ENCODE measurements around the gene MEX3C.

DNA sequence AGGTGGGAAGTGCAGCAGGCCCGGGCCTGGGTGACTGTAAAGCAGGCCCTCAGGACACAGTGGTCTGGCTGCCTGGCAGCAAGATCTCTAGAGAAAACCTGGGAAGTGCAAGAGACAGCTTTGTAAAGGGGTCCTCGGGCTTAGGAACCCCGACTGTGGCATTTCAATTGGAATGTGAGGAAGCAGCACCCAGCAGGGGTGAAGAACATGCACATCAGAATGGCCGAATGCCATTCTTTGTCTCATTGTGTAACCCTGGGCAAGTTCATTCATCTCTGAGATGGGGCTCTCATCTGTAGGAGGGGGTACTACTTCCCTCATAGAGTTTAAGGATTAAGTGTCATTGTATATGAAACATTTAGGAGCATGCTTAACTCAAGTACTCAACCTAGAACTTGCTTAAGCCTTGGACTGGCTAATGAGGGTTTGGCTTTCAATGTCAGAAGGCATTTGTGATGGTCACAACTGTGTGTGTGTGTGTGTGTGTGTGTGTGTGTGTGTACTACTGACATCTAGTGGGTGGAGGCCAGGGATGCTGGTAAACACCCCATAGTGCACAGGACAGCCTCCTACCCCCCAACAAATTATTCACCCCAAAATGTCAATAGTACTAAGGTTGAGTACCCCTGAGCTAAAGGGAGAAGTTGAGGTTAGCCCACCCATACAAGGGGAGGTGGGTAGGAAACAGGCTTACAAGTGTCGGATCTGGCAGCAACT, 29.3 kb downstream of the MEX3C start:
- TF ChIP-seq, protein P1, sequence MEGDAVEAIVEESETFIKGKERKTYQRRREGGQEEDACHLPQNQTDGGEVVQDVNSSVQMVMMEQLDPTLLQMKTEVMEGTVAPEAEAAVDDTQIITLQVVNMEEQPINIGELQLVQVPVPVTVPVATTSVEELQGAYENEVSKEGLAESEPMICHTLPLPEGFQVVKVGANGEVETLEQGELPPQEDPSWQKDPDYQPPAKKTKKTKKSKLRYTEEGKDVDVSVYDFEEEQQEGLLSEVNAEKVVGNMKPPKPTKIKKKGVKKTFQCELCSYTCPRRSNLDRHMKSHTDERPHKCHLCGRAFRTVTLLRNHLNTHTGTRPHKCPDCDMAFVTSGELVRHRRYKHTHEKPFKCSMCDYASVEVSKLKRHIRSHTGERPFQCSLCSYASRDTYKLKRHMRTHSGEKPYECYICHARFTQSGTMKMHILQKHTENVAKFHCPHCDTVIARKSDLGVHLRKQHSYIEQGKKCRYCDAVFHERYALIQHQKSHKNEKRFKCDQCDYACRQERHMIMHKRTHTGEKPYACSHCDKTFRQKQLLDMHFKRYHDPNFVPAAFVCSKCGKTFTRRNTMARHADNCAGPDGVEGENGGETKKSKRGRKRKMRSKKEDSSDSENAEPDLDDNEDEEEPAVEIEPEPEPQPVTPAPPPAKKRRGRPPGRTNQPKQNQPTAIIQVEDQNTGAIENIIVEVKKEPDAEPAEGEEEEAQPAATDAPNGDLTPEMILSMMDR (IDR thresholded peaks at IDR 0.05) = no peak
- no peak for TF ChIP-seq POLR2A (IDR thresholded peaks at IDR 0.05)

All from right lobe of liver (tissue), 4 donors.